Astrocyte of the cerebellum (primary cell): Measurements from ENCODE around the gene FRMD6.

ENCODE experiments used
- DNase-seq: peaks from one replicate; pipeline ENCODE4 v3.0.0-alpha.2; 2011; ENCODE audit warnings: low read depth
- H3K4me3 ChIP-seq: 2 replicates; pipeline ENCODE4 v1.5.1; 2011; ENCODE audit warnings: mild to moderate bottlenecking, low read depth, low read length, moderate library complexity
- in situ Hi-C: cut with HindIII; loops from 2 replicates; pipeline ENCODE4 v1.10.0; 2017; ENCODE audit warnings: low sequenced_read_pairs
- TF ChIP-seq, protein P1 (sequence below): IDR thresholded peaks from 2 replicates; pipeline ENCODE4 v1.5.1; 2012; ENCODE audit warnings: low read length, low read depth, moderate library complexity, mild to moderate bottlenecking; ENCODE audit errors: missing control alignments

The FRMD6 gene

DNA sequence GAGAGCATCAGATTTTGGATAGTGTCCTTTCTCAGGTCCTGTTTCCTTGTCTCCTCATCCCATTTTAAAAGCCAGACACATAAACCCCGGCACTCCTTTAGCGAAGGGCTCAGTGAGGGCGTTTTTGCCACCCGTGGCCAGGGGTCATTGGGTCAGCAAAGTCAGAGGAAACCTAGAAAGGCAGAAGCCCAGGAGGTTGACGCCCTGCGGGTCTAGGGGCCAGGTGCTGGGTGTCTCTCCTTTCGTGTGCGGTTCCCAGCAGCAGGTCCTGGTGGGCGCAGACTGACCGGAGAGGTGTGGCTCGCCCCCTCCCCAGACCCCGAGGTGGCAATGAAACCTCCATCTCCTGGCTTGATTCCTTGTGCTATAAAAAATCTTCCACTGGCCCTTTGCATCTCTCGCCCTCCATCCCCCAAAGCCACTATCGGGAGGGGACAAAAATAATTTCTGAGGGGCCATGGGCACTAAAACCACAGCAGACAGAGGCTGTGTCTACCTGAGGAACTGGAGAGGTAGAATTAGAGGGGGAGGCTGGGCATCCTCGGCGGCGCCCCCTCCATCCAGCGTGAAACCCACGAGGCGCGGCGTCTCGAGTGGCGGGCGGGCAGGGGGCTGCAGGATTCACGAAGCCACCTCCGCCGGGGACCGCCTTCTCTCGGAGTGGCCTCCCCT, 858 bp upstream of the FRMD6 start:
- TF ChIP-seq, protein P1, sequence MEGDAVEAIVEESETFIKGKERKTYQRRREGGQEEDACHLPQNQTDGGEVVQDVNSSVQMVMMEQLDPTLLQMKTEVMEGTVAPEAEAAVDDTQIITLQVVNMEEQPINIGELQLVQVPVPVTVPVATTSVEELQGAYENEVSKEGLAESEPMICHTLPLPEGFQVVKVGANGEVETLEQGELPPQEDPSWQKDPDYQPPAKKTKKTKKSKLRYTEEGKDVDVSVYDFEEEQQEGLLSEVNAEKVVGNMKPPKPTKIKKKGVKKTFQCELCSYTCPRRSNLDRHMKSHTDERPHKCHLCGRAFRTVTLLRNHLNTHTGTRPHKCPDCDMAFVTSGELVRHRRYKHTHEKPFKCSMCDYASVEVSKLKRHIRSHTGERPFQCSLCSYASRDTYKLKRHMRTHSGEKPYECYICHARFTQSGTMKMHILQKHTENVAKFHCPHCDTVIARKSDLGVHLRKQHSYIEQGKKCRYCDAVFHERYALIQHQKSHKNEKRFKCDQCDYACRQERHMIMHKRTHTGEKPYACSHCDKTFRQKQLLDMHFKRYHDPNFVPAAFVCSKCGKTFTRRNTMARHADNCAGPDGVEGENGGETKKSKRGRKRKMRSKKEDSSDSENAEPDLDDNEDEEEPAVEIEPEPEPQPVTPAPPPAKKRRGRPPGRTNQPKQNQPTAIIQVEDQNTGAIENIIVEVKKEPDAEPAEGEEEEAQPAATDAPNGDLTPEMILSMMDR: no peak
- DNase-seq: no peak
- in situ Hi-C loops: no loop called here
- H3K4me3 ChIP-seq: peak overlapping the region; percentile 79

DNA sequence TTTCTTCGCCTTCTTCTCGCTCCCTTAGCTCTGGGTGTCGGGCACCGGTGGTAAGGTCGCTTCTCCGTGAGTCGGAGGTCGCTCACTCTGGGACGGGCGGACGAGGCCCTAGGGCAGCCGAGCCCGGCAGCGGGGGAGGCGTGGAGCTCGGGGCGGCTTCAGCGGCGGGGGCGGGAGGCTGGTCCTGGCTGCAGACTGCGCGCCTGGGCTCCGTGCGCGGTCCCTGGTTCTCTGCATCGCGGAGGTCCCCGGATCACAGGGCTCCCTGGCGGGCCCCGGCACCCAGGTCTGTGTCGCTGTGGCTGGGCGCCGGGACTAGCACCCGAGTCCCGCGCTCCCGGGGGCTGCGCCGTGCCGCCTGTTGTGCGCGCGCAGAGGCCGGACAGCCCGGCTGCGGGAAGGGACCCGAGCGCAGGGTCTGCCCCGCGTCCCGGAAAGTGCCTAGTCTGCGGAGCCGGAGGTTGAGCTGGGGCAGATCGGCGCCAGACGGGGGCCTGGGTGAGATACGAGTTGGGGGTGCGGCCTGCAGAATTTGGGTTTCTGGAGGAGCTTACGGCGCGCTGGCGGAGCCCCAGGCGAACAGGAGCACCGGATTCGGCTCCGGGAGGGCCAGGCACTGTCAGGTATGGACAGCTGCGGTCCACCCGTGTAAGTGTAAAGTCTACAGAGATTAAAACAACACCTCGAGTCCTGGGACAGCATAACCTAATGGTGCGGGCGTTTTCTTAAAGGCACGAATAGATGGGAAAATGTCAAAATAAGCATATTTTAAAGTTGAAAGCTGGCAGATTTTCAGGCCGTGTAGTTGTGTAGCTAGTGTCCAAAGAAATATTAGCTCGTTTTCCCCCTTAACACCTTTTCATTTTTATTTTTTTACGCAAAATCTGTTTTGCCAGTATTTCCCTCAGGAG, 713 bp downstream of the FRMD6 start:
- in situ Hi-C loops: no loop called here
- H3K4me3 ChIP-seq: peak overlapping the region; percentile 79
- TF ChIP-seq, protein P1: no peak
- no peak for DNase-seq

DNA sequence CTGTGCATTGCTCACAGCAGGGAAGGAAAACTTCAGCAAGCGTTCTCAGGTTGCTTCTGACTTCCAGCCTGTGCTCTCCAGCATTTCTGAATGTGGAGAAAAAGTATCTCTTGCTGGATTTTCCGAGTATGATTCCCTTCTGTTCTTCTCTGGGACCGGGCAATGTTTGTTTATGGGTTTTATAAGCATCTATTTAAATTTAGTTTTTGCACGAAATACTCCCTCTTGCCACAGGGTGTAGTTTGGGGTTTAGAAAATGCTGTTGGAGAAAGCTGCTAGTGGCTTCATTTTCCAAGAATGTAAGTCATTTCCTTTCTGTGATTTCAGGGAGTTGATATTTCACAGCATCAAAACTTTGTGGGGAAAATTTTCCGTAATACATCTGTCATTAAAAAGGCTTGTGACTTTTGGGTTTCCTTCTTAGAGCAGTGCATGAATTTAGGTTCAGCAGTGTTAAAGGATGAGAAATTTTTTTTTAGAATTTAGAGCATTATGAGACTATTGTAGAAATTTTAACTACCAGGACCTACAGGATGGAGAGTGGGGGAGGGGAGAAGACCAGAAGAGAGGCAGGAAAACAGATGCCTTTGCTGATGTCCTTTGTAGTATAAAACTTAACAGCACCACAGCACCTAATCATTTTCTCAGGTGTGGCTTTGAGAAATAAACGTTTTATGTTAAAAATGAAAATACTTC, 1.5 kb downstream of the FRMD6 start:
- peak; percentile 75 for DNase-seq
- TF ChIP-seq, protein P1: peak; percentile 53
- in situ Hi-C loops: no loop called here
- peak overlapping the region; percentile 79 for H3K4me3 ChIP-seq

DNA sequence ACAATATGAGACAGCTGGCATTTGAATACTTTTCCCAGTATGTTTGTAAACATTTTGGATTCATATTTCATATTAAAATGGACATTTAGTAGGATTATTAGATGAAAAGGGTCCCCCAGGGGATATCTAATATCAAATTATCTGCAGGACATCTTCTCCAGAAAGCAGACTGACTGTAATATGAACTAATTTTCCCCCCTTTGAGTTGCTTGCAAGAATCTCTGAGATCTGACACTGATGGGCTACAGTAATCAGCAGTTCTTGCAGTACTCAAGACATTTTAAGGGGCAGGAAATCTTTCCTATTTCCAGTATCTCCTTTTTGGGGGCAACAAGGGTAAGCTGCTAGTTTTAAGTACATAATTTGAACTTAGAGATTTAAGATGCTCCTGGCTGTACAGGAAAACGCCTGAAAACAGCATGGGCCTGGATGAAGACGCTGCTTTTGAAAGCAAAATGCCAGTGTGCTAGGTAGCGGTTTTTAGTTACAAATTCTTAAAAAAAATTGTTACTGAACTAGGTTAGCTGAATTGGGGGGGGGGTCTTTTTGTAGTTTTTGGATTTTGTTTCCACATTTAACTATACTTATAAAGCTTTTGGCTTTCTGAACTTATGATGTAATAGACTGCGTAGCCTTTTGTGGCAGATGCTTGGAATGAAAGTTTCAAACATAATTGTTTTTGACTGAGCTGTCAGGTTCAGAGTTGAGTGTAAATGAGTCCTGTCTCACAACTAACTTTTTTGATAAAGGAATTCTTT, 2.2 kb downstream of the FRMD6 start:
- TF ChIP-seq, protein P1: no peak
- no peak for DNase-seq
- H3K4me3 ChIP-seq: peak overlapping the region; percentile 79
- in situ Hi-C loops: no loop called here

DNA sequence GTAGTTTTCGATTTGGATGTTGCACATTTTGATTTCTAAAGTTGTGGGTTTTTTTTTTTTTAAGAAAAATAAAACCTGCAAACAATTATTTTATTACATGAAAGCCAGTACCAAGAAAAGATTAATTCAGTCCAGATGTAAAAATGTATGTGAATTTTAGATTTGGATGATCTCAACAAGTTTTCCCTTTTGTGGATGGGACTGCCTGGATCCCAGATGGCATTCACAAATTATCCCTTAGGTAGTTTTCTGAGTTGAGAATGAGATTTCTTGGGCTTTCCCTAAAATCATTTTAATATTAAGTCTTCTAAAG, 2.8 kb downstream of the FRMD6 start:
- in situ Hi-C loops: no loop called here
- TF ChIP-seq, protein P1: no peak
- no peak for DNase-seq
- peak overlapping the region; percentile 79 for H3K4me3 ChIP-seq

DNA sequence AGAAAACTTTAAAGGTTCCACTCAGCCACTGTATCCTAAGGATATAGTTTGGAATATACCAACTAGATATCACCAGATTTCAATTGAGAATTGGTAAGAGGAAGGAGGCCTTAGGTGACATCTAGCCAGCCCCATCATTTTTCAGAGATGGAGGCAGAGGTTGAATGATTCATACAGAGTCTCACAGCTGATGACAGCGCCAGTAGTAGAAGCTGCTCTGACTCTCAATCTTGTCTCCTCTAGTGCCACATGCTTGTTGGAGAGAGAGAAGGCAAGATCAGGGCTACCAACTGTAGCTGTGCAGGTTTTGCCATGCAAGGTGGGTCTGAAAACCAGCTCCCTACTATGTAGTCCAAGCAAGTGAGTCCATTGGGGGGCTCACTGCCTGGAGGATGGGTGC, 6.1 kb downstream of the FRMD6 start:
- in situ Hi-C loops: no loop called here
- TF ChIP-seq, protein P1: no peak
- no peak for DNase-seq
- H3K4me3 ChIP-seq: no peak overlapping the region
